Measurements from ENCODE around the gene SLC45A3. TPM values are rescaled to one million over a fixed set of nuclear protein-coding genes. Genes with fewer than 3 reads are reported as not detected.

The SLC45A3 gene
- total RNA-seq, 1 experiment from 2014 or later = 16.7 TPM

- H3K79me1 ChIP-seq (ENCODE audit: insufficient read depth, low read depth, low read length, poor library complexity, severe bottlenecking) = no peaks in the 10 kb centered on the region
- Mint-ChIP-seq H3K4me1 (peaks cover 75 to 83% of the 10 kb centered on the region in 2 experiments), H3K9me3 (no peaks in the 10 kb centered on the region), H3K27ac (peak overlapping the region; percentile 95 to 99 (median 98)), H3K36me3 (ENCODE audit: insufficient read depth in 1 of 3, low read depth in 3 of 3) (no peaks in the 10 kb centered on the region; a peak in 2 of 7 replicates), H3K27me3 (ENCODE audit: low read depth) (no peaks in the 10 kb centered on the region), H3K4me3 (peak overlapping the region; percentile 43 to 67; a peak in 4 of 5 replicates)
- H3T11ph ChIP-seq (ENCODE audit: low read length) = no peak overlapping the region
- no peak overlapping the region for H3K9ac ChIP-seq (ENCODE audit: extremely low read depth, insufficient read length, low read length)
- no peak overlapping the region for H2AFZ ChIP-seq (ENCODE audit: low read length)
- H2BK5ac ChIP-seq (ENCODE audit: insufficient read length, low read length) = no peak overlapping the region
- H3K4me1 ChIP-seq (ENCODE audit: insufficient read depth, low read length) = peaks cover 14% of the 10 kb centered on the region; the same call in 1 of the 2 replicates
- H2AK5ac ChIP-seq (ENCODE audit: insufficient read length, low read length) = no peak overlapping the region
- H4K20me1 ChIP-seq (ENCODE audit: control insufficient read depth, insufficient read depth, insufficient read length) = no peaks in the 10 kb centered on the region
- no peak overlapping the region for H3K56ac ChIP-seq (ENCODE audit: insufficient read length, low read depth, low read length)
- H2BK20ac ChIP-seq (ENCODE audit: low read depth, low read length, poor library complexity, severe bottlenecking) = no peak overlapping the region
- H2BK15ac ChIP-seq (ENCODE audit: low read depth, low read length) = no peak overlapping the region
- no peak overlapping the region for H3K4me2 ChIP-seq (ENCODE audit: insufficient read depth, insufficient read length, low read length)
- DNase-seq = no peak
- no peaks in the 10 kb centered on the region for H3K9me3 ChIP-seq (ENCODE audit: control insufficient read depth, low read depth, low read length)
- no peaks in the 10 kb centered on the region for H3K27me3 ChIP-seq (ENCODE audit: insufficient read depth, low read length)
- no peaks in the 10 kb centered on the region for H3K23me2 ChIP-seq (ENCODE audit: insufficient read length, low read depth, low read length, poor library complexity, severe bottlenecking)
- no peak overlapping the region for H4K91ac ChIP-seq (ENCODE audit: insufficient read length, low read depth, low read length)
- no peak overlapping the region for H4K5ac ChIP-seq (ENCODE audit: insufficient read length, low read depth, low read length)
- H3K18ac ChIP-seq (ENCODE audit: insufficient read length, low read depth, low read length) = peak overlapping the region; percentile 41
- WGBS (ENCODE audit: extremely low coverage, insufficient read length, low lambda C conversion rate) = no CpG with 5 or more reads among the region's 13 CpGs
- no peak overlapping the region for H4K8ac ChIP-seq (replicated peaks; ENCODE audit: insufficient read length, low read depth, low read length)
- H3K4ac ChIP-seq (ENCODE audit: low read depth, low read length) = no peak overlapping the region; the same call in 1 of the 2 replicates
- no peak overlapping the region for H3K27ac ChIP-seq (ENCODE audit: insufficient read length, low read depth, low read length)
- H2BK12ac ChIP-seq (ENCODE audit: insufficient read length, low read depth, low read length) = no peak overlapping the region
- peak overlapping the region; percentile 7 for H3K14ac ChIP-seq (ENCODE audit: insufficient read depth, low read length)
- no peak overlapping the region for H3K23ac ChIP-seq (ENCODE audit: insufficient read length, low read depth, low read length)
- no peak for TF ChIP-seq CTCF (conservative IDR thresholded peaks at IDR 0.05)
- peaks cover 2% of the 10 kb centered on the region; the same call in 1 of the 2 replicates for H3K79me2 ChIP-seq (ENCODE audit: insufficient read depth, low read length)
- H2BK120ac ChIP-seq (ENCODE audit: low read depth, low read length, poor library complexity, severe bottlenecking) = no peak overlapping the region
Measured at GRCh38 chr1:205670611-205671430, 9.5 kb downstream of the SLC45A3 start.
